ENCODE results near the gene NHEJ1. TPM values are rescaled to one million over a fixed set of nuclear protein-coding genes. Genes with fewer than 3 reads are reported as not detected.

NHEJ1 gene
- total RNA-seq, 2 experiments from 2014 or later, result 22.4 to 26.3 TPM

GRCh38 chr2:219173176-219173575 lies 12.6 kb upstream of the NHEJ1 start:
- Mint-ChIP-seq H3K27ac (no peak overlapping the region), H3K4me3 (no peak overlapping the region), H3K4me1 (ENCODE audit: low read depth) (peaks cover 34% of the 10 kb centered on the region), H3K27me3 (no peaks in the 10 kb centered on the region), H3K9me3 (no peaks in the 10 kb centered on the region), H3K36me3 (ENCODE audit: low read depth) (peaks cover 14% of the 10 kb centered on the region)
- DNase-seq, result no peak
- no peak for ATAC-seq
- ChIA-PET CTCF (interaction anchor here (1.0 to 9.4 kb wide), 11 partner anchors 10 to 126 kb away, joined by 4 to 98 read pairs (median 12); partner anchors contain the start of genes ABCB6, ANKZF1, ATG9A and GLB1L), POLR2A (interaction anchor here (1.2 to 1.7 kb wide), 4 partner anchors 27 to 76 kb away, joined by 3 to 10 read pairs (median 6); partner anchors contain the start of genes ANKZF1 and ATG9A)
- TF ChIP-seq CTCF (IDR thresholded peaks at IDR 0.05), result no peak
- intact Hi-C loops (cut with micrococcal nuclease), result loop anchor here (5.0 kb wide), 1 partner anchor 34 kb away; the partner anchor contains the start of gene ZFAND2B

GRCh38 chr2:219172231-219173154 lies 11.9 kb upstream of the NHEJ1 start:
- H3K27me3 Mint-ChIP-seq, result no peaks in the 10 kb centered on the region
- H3K36me3 Mint-ChIP-seq (ENCODE audit: low read depth), result peaks cover 12% of the 10 kb centered on the region
- H3K4me3 Mint-ChIP-seq, result no peak overlapping the region
- CTCF ChIA-PET, result interaction anchor here (0.9 to 9.4 kb wide), 18 partner anchors 9 to 192 kb away, joined by 3 to 98 read pairs (median 8); partner anchors contain the start of genes ABCB6, ANKZF1, ATG9A and DNAJB2
- H3K9me3 Mint-ChIP-seq, result no peaks in the 10 kb centered on the region
- ATAC-seq, result no peak
- no peak overlapping the region for H3K27ac Mint-ChIP-seq
- TF ChIP-seq CTCF (IDR thresholded peaks at IDR 0.05), result no peak
- POLR2A ChIA-PET, result interaction anchor here (1.1 to 1.7 kb wide), 9 partner anchors 8 to 76 kb away, joined by 3 to 10 read pairs (median 5); partner anchors contain the start of genes ANKZF1 and ATG9A
- peaks cover 34% of the 10 kb centered on the region for H3K4me1 Mint-ChIP-seq (ENCODE audit: low read depth)
- no peak for DNase-seq
- intact Hi-C loops (cut with micrococcal nuclease), result loop anchor here (5.0 kb wide), 1 partner anchor 35 kb away; the partner anchor contains the start of gene ZFAND2B

- Mint-ChIP-seq H3K4me3 (no peak overlapping the region), H3K27me3 (no peaks in the 10 kb centered on the region), H3K4me1 (ENCODE audit: low read depth) (peaks cover 34% of the 10 kb centered on the region), H3K27ac (no peak overlapping the region), H3K36me3 (ENCODE audit: low read depth) (peaks cover 14% of the 10 kb centered on the region), H3K9me3 (no peaks in the 10 kb centered on the region)
- ATAC-seq, result peak; percentile 53
- peak; percentile 42 for DNase-seq
- CTCF ChIA-PET, result interaction anchor here (0.9 to 9.4 kb wide), 28 partner anchors 10 to 191 kb away, joined by 3 to 98 read pairs (median 6); partner anchors contain the start of genes ABCB6, ANKZF1, ATG9A and DNAJB2
- POLR2A ChIA-PET, result interaction anchor here (0.6 to 1.7 kb wide), 8 partner anchors 9 to 73 kb away, joined by 3 to 7 read pairs (median 4); no protein-coding TSS in a partner anchor
- intact Hi-C loops (cut with micrococcal nuclease), result loop anchor here (5.0 kb wide), 1 partner anchor 36 kb away; the partner anchor contains the start of gene ZFAND2B
- TF ChIP-seq CTCF (IDR thresholded peaks at IDR 0.05), result peak; percentile 94
Observed at GRCh38 chr2:219171231-219171651, 10.6 kb upstream of the NHEJ1 start.

- Mint-ChIP-seq H3K27ac (no peak within 1 kb of the TSS), H3K9me3 (no peaks in the 10 kb centered on the region), H3K27me3 (no peaks in the 10 kb centered on the region), H3K4me3 (no peak within 1 kb of the TSS), H3K4me1 (ENCODE audit: low read depth) (peaks cover 26% of the 10 kb centered on the region), H3K36me3 (ENCODE audit: low read depth) (peaks cover 14% of the 10 kb centered on the region)
- peak; percentile 26 for ATAC-seq
- POLR2A ChIA-PET, result interaction anchor here (0.9 to 1.7 kb wide), 4 partner anchors 46 to 89 kb away, joined by 3 to 5 read pairs (median 4); partner anchors contain the start of gene ABCB6
- CTCF ChIA-PET, result interaction anchor here (0.8 to 9.4 kb wide), 21 partner anchors 11 to 160 kb away, joined by 3 to 98 read pairs (median 6); partner anchors contain the start of genes ABCB6, GLB1L, NHEJ1 and STK16
- intact Hi-C loops (cut with micrococcal nuclease), result loop anchor here (5.0 kb wide), 1 partner anchor 37 kb away; the partner anchor contains the start of gene ZFAND2B
- TF ChIP-seq CTCF (IDR thresholded peaks at IDR 0.05), result no peak
- DNase-seq, result peak; percentile 22
Observed at GRCh38 chr2:219169930-219170654, 9.5 kb upstream of the NHEJ1 start, which contains the start of gene SLC23A3. Gene SLC23A3, minus strand, starts transcription at chr2:219170029. Its CDS starts 45 bp downstream, at chr2:219169984.

Data from activated CD8-positive, alpha-beta T cell treated with anti-CD3 and anti-CD28 coated beads for 36 hours (primary cell).